Measurements from ENCODE around the gene MAST3.

DNA sequence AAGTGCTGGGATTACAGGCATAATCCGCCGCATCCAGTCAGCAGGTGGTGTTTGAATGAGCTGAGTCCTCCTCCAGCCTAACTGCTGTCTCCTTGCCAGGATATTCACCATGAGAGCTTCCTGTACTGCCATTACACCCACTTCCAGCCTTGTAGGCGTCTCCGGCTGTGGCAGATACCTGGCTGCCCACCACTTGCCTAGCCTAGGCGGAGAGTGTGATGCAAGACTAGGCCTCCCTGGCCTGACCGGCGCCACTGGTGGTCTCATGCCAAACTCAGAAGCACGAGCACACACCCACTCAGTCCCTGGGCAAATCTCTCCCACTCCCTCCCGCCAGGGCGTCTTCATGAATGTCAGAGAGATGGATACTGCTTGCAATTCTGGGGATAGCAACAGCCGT lies 27.4 kb upstream of the MAST3 start:
- TF ChIP-seq YY1 (IDR thresholded peaks at IDR 0.05; ENCODE audit: insufficient read depth, insufficient read length): no peak
- no peak for TF ChIP-seq SUZ12 (IDR thresholded peaks at IDR 0.05; ENCODE audit: extremely low read depth, insufficient read depth, insufficient read length)
- TF ChIP-seq ZNF274 (IDR thresholded peaks at IDR 0.05; ENCODE audit: low read depth, low read length): no peak
